SK-N-SH treated with all-trans-retinoic acid at 6 μM for 48 hours (cell line): ENCODE data around the gene WSCD2.

Experiments
- ATAC-seq: fragments of 200-7000 bp; cut with Tn5 transposase; 3 replicates; pipeline ENCODE4 v1.9.1; 2020; ENCODE audit warnings: mild to moderate bottlenecking, moderate library complexity
- ARNTL ChIP-seq: fragments of 450-650 bp; formaldehyde crosslinking; IDR thresholded peaks from 2 replicates; pipeline ENCODE4 v1.5.0; 2020; ENCODE audit warnings: low read depth, mild to moderate bottlenecking, moderate library complexity, borderline replicate concordance
- BACH2 ChIP-seq: fragments of 250-450 bp; sonication (Bioruptor Pico); IDR thresholded peaks from 2 replicates; pipeline ENCODE4 v1.9.0; 2021; ENCODE audit warnings: mild to moderate bottlenecking, borderline replicate concordance
- CSDC2 ChIP-seq: fragments of 250-450 bp; sonication (Bioruptor Pico); IDR thresholded peaks from 2 replicates; pipeline ENCODE4 v1.5.0; 2020; ENCODE audit warnings: mild to moderate bottlenecking, moderate library complexity
- ESRRG ChIP-seq: fragments of 250-450 bp; sonication (Bioruptor Pico); IDR thresholded peaks from 2 replicates; pipeline ENCODE4 v1.6.1; 2021; ENCODE audit warnings: mild to moderate bottlenecking
- GLIS3 ChIP-seq: fragments of 250-450 bp; sonication (Bioruptor Pico); IDR thresholded peaks from 2 replicates; pipeline ENCODE4 v1.5.0; 2020; ENCODE audit warnings: mild to moderate bottlenecking, moderate library complexity
- ISL1 ChIP-seq: fragments of 250-450 bp; sonication (Bioruptor Pico); IDR thresholded peaks from 2 replicates; pipeline ENCODE4 v2.1.2; 2022; ENCODE audit warnings: mild to moderate bottlenecking, moderate library complexity
- OSR1 ChIP-seq: fragments of 250-450 bp; sonication (Bioruptor Pico); IDR thresholded peaks from 2 replicates; pipeline ENCODE4 v1.8.0; 2022; ENCODE audit warnings: moderate library complexity, mild to moderate bottlenecking, inconsistent platforms
- PPARA ChIP-seq: fragments of 250-450 bp; sonication (Bioruptor Pico); IDR thresholded peaks from 2 replicates; pipeline ENCODE4 v1.5.0; 2020; ENCODE audit warnings: mild to moderate bottlenecking, borderline replicate concordance
- RARB ChIP-seq: fragments of 250-450 bp; sonication (Bioruptor Pico); IDR thresholded peaks from 2 replicates; pipeline ENCODE4 v1.8.0; 2021; ENCODE audit warnings: mild to moderate bottlenecking, moderate library complexity
- SNAI2 ChIP-seq: fragments of 250-450 bp; sonication (Bioruptor Pico); IDR thresholded peaks from 2 replicates; pipeline ENCODE4 v1.5.0; 2020; ENCODE audit warnings: mild to moderate bottlenecking, moderate library complexity
- TCF4 ChIP-seq: fragments of 250-450 bp; sonication (Bioruptor Pico); IDR thresholded peaks from 2 replicates; pipeline ENCODE4 v1.8.0; 2021; ENCODE audit warnings: mild to moderate bottlenecking, moderate library complexity, borderline replicate concordance
- TOX ChIP-seq: fragments of 250-450 bp; sonication (Bioruptor Pico); IDR thresholded peaks from 2 replicates; pipeline ENCODE4 v1.8.0; 2021; ENCODE audit warnings: mild to moderate bottlenecking, moderate library complexity, borderline replicate concordance
- ZC3H10 ChIP-seq: fragments of 250-450 bp; sonication (Bioruptor Pico); IDR thresholded peaks from 2 replicates; pipeline ENCODE4 v1.5.1; 2021; ENCODE audit warnings: mild to moderate bottlenecking, moderate library complexity
- ZFP3 ChIP-seq: fragments of 250-450 bp; sonication (Bioruptor Pico); IDR thresholded peaks from 2 replicates; pipeline ENCODE4 v1.5.0; 2020; ENCODE audit warnings: mild to moderate bottlenecking, moderate library complexity
- ZFP30 ChIP-seq: fragments of 450-650 bp; formaldehyde crosslinking; IDR thresholded peaks from 2 replicates; pipeline ENCODE4 v1.5.0; 2022; ENCODE audit warnings: mild to moderate bottlenecking, moderate library complexity
- ZNF565 ChIP-seq: fragments of 450-650 bp; formaldehyde crosslinking; conservative IDR thresholded peaks from 2 replicates; pipeline ENCODE4 v1.5.0; 2020; ENCODE audit warnings: low read depth, mild to moderate bottlenecking, moderate library complexity
- ZNF70 ChIP-seq: fragments of 450-650 bp; formaldehyde crosslinking; IDR thresholded peaks from 2 replicates; pipeline ENCODE4 v1.5.0; 2020; ENCODE audit warnings: mild to moderate bottlenecking, moderate library complexity
- ZNF8 ChIP-seq: fragments of 450-650 bp; formaldehyde crosslinking; IDR thresholded peaks from 2 replicates; pipeline ENCODE4 v1.5.0; 2020; ENCODE audit warnings: mild to moderate bottlenecking, moderate library complexity
- TF ChIP-seq, protein P1 (sequence below): fragments of 250-450 bp; sonication (Bioruptor Pico); IDR thresholded peaks from 2 replicates; pipeline ENCODE4 v1.5.1; 2020; ENCODE audit warnings: low read depth, mild to moderate bottlenecking, moderate library complexity
- TF ChIP-seq, protein P2 (sequence below): fragments of 250-450 bp; sonication (Bioruptor Pico); IDR thresholded peaks from 2 replicates; pipeline ENCODE4 v1.5.0; 2020; ENCODE audit warnings: mild to moderate bottlenecking, moderate library complexity
- TF ChIP-seq, protein P3 (sequence below): fragments of 250-450 bp; sonication (Bioruptor Pico); IDR thresholded peaks from 2 replicates; pipeline ENCODE4 v1.5.1; 2021; ENCODE audit warnings: mild to moderate bottlenecking, moderate library complexity
- TF ChIP-seq, protein P4 (sequence below): fragments of 250-450 bp; sonication (Bioruptor Pico); IDR thresholded peaks from 2 replicates; pipeline ENCODE4 v1.8.0; 2021; ENCODE audit warnings: low read depth, mild to moderate bottlenecking, moderate library complexity, borderline replicate concordance

WSCD2 gene

DNA sequence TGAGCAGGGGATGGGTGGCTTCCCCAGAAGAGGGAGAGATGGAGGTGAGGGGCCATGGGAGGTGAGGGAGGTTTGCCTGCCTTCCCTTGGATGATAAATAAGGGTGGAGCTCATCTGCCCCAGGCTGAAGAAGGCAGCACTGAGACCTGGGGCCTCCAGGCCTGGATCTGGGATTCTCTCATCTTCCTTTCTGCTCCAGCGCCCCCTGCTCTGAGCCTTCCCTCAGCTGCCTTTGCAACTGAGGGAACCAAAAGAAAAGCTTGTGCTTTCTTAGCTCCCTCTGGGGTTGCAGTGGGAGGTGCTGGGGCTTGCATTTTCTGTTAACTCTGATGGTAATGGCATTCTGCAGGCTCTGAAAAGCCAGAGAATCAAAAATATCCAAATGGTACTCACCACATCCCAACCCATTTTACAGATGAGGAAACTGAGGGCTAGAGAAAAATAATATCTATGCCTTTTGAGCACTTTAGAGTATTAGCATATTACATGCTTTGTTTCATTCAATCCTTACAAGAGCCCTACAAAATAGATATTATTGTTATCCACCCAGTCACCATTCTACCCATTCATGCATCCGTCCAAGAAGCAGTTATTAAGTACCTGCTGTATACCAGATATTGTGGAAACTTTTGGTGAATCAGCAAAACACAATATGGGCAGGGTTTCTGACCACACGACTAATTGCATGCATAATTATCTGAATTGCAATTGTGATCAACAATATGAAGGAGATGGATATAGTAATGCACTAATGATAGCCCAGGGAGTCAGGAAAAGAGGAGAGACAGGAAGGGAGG lies 102.2 kb downstream of the WSCD2 start:
- ATAC-seq = no peak
- TF ChIP-seq CSDC2 (CRISPR knock-in tag) (no peak), ZNF8 (no peak), ZFP3 (no peak), ZC3H10 (CRISPR knock-in tag) (no peak), ISL1 (CRISPR knock-in tag) (no peak), BACH2 (CRISPR knock-in tag) (no peak), ARNTL (CRISPR knock-in tag) (no peak), PPARA (CRISPR knock-in tag) (no peak), GLIS3 (no peak), ESRRG (CRISPR knock-in tag) (no peak), SNAI2 (no peak), TOX (CRISPR knock-in tag) (no peak), TCF4 (CRISPR knock-in tag) (no peak)
- TF ChIP-seq, protein P1, sequence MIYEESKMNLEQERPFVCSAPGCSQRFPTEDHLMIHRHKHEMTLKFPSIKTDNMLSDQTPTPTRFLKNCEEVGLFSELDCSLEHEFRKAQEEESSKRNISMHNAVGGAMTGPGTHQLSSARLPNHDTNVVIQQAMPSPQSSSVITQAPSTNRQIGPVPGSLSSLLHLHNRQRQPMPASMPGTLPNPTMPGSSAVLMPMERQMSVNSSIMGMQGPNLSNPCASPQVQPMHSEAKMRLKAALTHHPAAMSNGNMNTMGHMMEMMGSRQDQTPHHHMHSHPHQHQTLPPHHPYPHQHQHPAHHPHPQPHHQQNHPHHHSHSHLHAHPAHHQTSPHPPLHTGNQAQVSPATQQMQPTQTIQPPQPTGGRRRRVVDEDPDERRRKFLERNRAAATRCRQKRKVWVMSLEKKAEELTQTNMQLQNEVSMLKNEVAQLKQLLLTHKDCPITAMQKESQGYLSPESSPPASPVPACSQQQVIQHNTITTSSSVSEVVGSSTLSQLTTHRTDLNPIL (CRISPR knock-in tag) = no peak
- TF ChIP-seq, protein P2, sequence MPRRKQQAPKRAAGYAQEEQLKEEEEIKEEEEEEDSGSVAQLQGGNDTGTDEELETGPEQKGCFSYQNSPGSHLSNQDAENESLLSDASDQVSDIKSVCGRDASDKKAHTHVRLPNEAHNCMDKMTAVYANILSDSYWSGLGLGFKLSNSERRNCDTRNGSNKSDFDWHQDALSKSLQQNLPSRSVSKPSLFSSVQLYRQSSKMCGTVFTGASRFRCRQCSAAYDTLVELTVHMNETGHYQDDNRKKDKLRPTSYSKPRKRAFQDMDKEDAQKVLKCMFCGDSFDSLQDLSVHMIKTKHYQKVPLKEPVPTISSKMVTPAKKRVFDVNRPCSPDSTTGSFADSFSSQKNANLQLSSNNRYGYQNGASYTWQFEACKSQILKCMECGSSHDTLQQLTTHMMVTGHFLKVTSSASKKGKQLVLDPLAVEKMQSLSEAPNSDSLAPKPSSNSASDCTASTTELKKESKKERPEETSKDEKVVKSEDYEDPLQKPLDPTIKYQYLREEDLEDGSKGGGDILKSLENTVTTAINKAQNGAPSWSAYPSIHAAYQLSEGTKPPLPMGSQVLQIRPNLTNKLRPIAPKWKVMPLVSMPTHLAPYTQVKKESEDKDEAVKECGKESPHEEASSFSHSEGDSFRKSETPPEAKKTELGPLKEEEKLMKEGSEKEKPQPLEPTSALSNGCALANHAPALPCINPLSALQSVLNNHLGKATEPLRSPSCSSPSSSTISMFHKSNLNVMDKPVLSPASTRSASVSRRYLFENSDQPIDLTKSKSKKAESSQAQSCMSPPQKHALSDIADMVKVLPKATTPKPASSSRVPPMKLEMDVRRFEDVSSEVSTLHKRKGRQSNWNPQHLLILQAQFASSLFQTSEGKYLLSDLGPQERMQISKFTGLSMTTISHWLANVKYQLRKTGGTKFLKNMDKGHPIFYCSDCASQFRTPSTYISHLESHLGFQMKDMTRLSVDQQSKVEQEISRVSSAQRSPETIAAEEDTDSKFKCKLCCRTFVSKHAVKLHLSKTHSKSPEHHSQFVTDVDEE = no peak
- TF ChIP-seq, protein P3, sequence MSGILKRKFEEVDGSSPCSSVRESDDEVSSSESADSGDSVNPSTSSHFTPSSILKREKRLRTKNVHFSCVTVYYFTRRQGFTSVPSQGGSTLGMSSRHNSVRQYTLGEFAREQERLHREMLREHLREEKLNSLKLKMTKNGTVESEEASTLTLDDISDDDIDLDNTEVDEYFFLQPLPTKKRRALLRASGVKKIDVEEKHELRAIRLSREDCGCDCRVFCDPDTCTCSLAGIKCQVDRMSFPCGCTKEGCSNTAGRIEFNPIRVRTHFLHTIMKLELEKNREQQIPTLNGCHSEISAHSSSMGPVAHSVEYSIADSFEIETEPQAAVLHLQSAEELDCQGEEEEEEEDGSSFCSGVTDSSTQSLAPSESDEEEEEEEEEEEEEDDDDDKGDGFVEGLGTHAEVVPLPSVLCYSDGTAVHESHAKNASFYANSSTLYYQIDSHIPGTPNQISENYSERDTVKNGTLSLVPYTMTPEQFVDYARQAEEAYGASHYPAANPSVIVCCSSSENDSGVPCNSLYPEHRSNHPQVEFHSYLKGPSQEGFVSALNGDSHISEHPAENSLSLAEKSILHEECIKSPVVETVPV (CRISPR knock-in tag) = no peak

DNA sequence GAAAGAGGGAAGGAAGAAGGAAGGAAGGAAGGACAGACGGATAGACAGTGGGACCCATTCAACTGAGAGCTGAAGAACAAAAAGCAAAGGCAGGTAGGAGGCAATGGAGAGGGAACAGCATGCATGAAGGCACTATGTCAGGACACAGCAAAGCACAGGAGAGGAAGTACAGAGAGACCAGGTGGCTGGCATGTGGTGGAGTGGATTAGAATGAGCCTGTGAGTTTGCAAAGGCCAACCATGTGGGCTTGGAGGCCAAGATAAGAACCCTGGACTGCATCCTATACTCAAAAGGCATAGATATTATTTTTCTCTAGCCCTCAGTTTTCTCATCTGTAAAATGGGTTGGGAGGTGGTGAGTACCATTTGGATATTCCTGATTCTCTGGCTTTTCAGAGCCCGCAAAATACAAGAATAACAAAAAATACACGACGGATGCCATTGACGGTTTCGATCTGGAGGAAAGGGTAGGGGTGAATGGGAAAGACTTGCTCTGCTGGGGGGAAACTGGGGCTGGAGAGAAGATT lies 102.9 kb downstream of the WSCD2 start:
- no peak for ATAC-seq

DNA sequence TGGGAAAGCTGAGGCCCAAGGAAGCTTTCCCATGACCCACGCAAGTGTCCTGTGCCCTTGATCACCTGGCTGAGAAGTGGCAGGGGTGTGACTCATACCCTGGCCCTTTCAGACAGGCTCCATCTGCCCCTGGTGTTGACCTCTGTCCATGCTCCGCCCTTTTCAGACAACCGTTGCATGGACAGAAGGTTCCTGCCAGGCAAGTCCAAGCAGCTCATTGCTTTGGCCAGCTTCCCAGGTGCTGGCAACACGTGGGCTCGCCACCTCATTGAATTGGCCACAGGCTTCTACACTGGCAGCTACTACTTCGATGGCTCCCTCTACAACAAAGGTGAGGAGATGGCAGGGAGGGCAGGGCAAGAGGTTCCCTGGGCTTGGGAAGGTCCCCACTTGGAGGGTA lies 103.5 kb downstream of the WSCD2 start:
- no peak for ATAC-seq
- TF ChIP-seq ZFP3 (no peak), SNAI2 (no peak), ESRRG (CRISPR knock-in tag) (no peak), TOX (CRISPR knock-in tag) (no peak)
- TF ChIP-seq, protein P3 (CRISPR knock-in tag) = no peak

More for the DNA sequence above, 102.9 kb downstream of the WSCD2 start:
- TF ChIP-seq, protein P4, sequence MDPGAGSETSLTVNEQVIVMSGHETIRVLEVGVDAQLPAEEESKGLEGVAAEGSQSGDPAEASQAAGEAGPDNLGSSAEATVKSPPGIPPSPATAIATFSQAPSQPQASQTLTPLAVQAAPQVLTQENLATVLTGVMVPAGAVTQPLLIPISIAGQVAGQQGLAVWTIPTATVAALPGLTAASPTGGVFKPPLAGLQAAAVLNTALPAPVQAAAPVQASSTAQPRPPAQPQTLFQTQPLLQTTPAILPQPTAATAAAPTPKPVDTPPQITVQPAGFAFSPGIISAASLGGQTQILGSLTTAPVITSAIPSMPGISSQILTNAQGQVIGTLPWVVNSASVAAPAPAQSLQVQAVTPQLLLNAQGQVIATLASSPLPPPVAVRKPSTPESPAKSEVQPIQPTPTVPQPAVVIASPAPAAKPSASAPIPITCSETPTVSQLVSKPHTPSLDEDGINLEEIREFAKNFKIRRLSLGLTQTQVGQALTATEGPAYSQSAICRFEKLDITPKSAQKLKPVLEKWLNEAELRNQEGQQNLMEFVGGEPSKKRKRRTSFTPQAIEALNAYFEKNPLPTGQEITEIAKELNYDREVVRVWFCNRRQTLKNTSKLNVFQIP (CRISPR knock-in tag) = no peak
- no peak for TF ChIP-seq ARNTL (CRISPR knock-in tag)
- TF ChIP-seq ZNF70 (CRISPR knock-in tag) = no peak
- TF ChIP-seq CSDC2 (CRISPR knock-in tag) = no peak

DNA sequence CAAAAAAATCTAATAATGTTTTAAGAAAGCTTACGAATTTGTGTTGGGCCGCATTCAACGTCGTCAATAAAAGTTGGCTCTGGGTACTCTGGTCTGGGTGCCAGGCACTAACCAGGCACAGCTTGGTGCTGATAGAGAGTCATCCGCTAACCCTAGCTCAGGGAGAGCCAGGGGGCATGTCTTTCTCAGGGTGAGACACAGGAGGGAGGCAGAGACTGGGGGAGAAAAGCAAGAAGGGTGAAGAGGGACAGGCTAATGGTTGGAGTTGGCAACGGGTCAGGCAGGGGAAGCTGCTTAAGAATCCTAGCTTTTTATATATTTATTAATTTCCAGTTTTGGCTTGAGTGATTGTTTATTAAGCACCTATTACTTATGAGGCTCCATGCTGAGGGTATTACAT lies 105.1 kb downstream of the WSCD2 start:
- ATAC-seq = no peak
- TF ChIP-seq ZC3H10 (CRISPR knock-in tag) (no peak), ESRRG (CRISPR knock-in tag) (no peak), ZFP30 (CRISPR knock-in tag) (no peak), TCF4 (CRISPR knock-in tag) (no peak), GLIS3 (no peak), OSR1 (no peak), ZNF565 (no peak), BACH2 (CRISPR knock-in tag) (no peak), ZFP3 (no peak), SNAI2 (no peak), RARB (CRISPR knock-in tag) (no peak), ZNF70 (CRISPR knock-in tag) (no peak), ISL1 (CRISPR knock-in tag) (no peak)
- TF ChIP-seq, protein P1 (CRISPR knock-in tag) = no peak
- TF ChIP-seq, protein P3 (CRISPR knock-in tag) = no peak
